SU-DHL-6 (cell line): ENCODE measurements around the gene LKAAEAR1.
A peak's percentile ranks its signal among the peaks of the same experiment; 100 is the strongest.

ENCODE experiments used
- H2AFZ ChIP-seq: fragments of 200-600 bp; sonication (generic); 2 replicates; pipeline ENCODE4 v1.6.1; 2014; ENCODE audit warnings: low read depth, mild to moderate bottlenecking, moderate library complexity, mixed read lengths, antibody characterized with exemption, low read length; ENCODE audit not compliant: severe bottlenecking
- H3F3A ChIP-seq: fragments of 200-600 bp; shearing (Covaris generic); 2 replicates; pipeline ENCODE4 v1.6.0; 2016; ENCODE audit warnings: antibody characterized with exemption, mild to moderate bottlenecking; ENCODE audit not compliant: insufficient read depth
- H3K27ac ChIP-seq: fragments of 200-600 bp; sonication (generic); 2 replicates; pipeline ENCODE4 v1.5.1; 2016; ENCODE audit warnings: low read depth, mild to moderate bottlenecking, low read length, moderate library complexity, mixed read lengths
- H3K27me3 ChIP-seq: fragments of 200-600 bp; sonication (generic), shearing (Covaris generic); 2 replicates; pipeline ENCODE4 v1.6.0; 2014; ENCODE audit warnings: mild to moderate bottlenecking, low read length
- H3K36me3 ChIP-seq: fragments of 200-600 bp; sonication (generic); 2 replicates; pipeline ENCODE4 v1.6.1; 2014; ENCODE audit warnings: mild to moderate bottlenecking, low read length, mixed read lengths
- H3K4me2 ChIP-seq: fragments of 300-600, 200-600 bp; shearing (Covaris generic), sonication (generic); 2 replicates; pipeline ENCODE4 v1.6.0; 2014; ENCODE audit warnings: low read length, low read depth, mild to moderate bottlenecking; ENCODE audit not compliant: poor library complexity, severe bottlenecking
- H3K4me3 ChIP-seq: fragments of 200-600 bp; sonication (generic); 2 replicates; pipeline ENCODE4 v1.5.1; 2014; ENCODE audit warnings: antibody characterized with exemption, low read length, mild to moderate bottlenecking, mixed read lengths; ENCODE audit not compliant: insufficient read depth, poor library complexity, severe bottlenecking
- H3K79me2 ChIP-seq: fragments of 200-600 bp; sonication (generic); 2 replicates; pipeline ENCODE4 v1.6.1; 2014; ENCODE audit warnings: mild to moderate bottlenecking, low read length, moderate library complexity; ENCODE audit not compliant: insufficient read depth
- H3K9ac ChIP-seq: fragments of 200-600 bp; sonication (generic); 2 replicates; pipeline ENCODE4 v1.7.0; 2014; ENCODE audit warnings: mild to moderate bottlenecking, low read length
- H3K9me2 ChIP-seq: fragments of 200-600 bp; sonication (generic); replicated peaks from 2 replicates; pipeline ENCODE4 v1.6.1; 2014; ENCODE audit warnings: low read length; ENCODE audit not compliant: insufficient read depth
- H3K9me3 ChIP-seq: fragments of 200-600 bp; sonication (generic); 2 replicates; pipeline ENCODE4 v1.6.1; 2014; ENCODE audit warnings: low read length, mixed read lengths; ENCODE audit not compliant: insufficient read depth
- H4K20me1 ChIP-seq: fragments of 200-600 bp; sonication (generic); 2 replicates; pipeline ENCODE4 v1.6.1; 2014; ENCODE audit warnings: low read depth, mild to moderate bottlenecking, antibody characterized with exemption, low read length, moderate library complexity, mixed read lengths
- CTCF ChIP-seq: fragments of 200-600 bp; sonication (generic); IDR thresholded peaks from one replicate; pipeline ENCODE4 v1.5.1; 2017; ENCODE audit warnings: antibody characterized with exemption, mild to moderate bottlenecking, low read length, moderate library complexity; ENCODE audit not compliant: insufficient read depth, poor library complexity, severe bottlenecking
- EZH2phosphoT487 ChIP-seq: fragments of 200-600 bp; sonication (generic), shearing (Covaris generic); conservative IDR thresholded peaks from 2 replicates; pipeline ENCODE4 v1.6.1; 2018; ENCODE audit warnings: mild to moderate bottlenecking, antibody characterized with exemption, low read length, moderate library complexity, mixed read lengths

The LKAAEAR1 gene

GRCh38 chr20:64084685-64085152 is 521 bp upstream of the LKAAEAR1 start:
- Histone ChIP-seq H3K27ac (no peak overlapping the region), H3K79me2 (no peaks in the 10 kb centered on the region), H3K4me2 (no peak overlapping the region), H3K4me3 (no peak overlapping the region), H4K20me1 (no peaks in the 10 kb centered on the region), H3K9me2 (no peaks in the 10 kb centered on the region), H3K36me3 (no peaks in the 10 kb centered on the region), H3F3A (peaks cover 15% of the 10 kb centered on the region; the same call in 1 of the 2 replicates), H3K9ac (no peak overlapping the region), H3K9me3 (no peaks in the 10 kb centered on the region), H3K27me3 (no peaks in the 10 kb centered on the region), H2AFZ (no peak overlapping the region)
- TF ChIP-seq CTCF (no peak), EZH2phosphoT487 (no peak)

GRCh38 chr20:64083378-64083803 is 807 bp downstream of the LKAAEAR1 start:
- Histone ChIP-seq H3K9me3 (no peaks in the 10 kb centered on the region), H3F3A (peaks cover 25% of the 10 kb centered on the region; the same call in 1 of the 2 replicates), H2AFZ (no peak overlapping the region), H3K9me2 (no peaks in the 10 kb centered on the region), H3K79me2 (no peaks in the 10 kb centered on the region), H3K36me3 (no peaks in the 10 kb centered on the region), H4K20me1 (no peaks in the 10 kb centered on the region), H3K4me2 (peak overlapping the region; percentile 36), H3K4me3 (no peak overlapping the region), H3K9ac (0 out of 2 replicates have a peak overlapping the region, but pooled peaks have one; percentile 22), H3K27ac (no peak overlapping the region), H3K27me3 (no peaks in the 10 kb centered on the region)
- TF ChIP-seq EZH2phosphoT487 (no peak), CTCF (peak; percentile 32)

- Histone ChIP-seq H3K27ac (no peak overlapping the region), H4K20me1 (no peaks in the 10 kb centered on the region), H3K27me3 (no peaks in the 10 kb centered on the region), H3K79me2 (no peaks in the 10 kb centered on the region), H3K9me2 (no peaks in the 10 kb centered on the region), H3K9ac (no peak overlapping the region), H3K36me3 (no peaks in the 10 kb centered on the region), H3K9me3 (no peaks in the 10 kb centered on the region), H3K4me2 (peak overlapping the region; percentile 36), H2AFZ (no peak overlapping the region), H3F3A (peaks cover 30% of the 10 kb centered on the region), H3K4me3 (no peak overlapping the region)
- TF ChIP-seq CTCF, result no peak
- no peak for TF ChIP-seq EZH2phosphoT487
Measured at GRCh38 chr20:64082820-64083377, 1.3 kb downstream of the LKAAEAR1 start.
